ENCODE data around the gene ADAM22.

Gene ADAM22

DNA sequence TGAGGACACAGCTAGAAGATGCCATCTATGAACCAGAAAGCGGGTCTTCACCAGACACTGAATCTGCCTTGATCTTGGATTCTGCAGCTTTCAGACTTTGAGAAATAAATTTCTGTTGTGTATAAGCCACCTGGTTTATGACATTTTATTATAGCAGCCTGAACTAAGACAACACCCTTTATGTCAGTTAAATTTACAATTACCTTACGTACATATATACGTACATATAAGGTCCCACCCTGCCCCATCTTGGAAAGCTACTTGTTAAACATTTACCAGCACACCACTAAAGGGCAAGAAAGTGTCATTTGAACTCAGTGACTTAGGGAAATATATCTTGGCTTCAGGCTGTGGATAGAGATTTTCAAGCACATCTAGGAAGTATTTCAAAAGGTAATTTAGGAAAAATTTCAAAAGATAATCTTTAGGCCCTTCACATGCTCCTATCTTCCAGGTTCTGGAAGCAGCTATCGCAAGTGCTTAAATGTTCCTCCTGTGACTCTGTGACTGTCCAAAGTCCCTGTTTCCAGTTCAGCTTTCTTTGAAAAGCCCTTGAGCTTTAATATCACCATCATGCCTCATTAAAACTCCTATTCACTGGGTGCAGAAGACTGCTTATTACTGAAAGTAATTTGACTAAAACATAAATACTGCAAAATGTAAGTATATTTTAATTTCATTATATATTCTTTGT, 295.4 kb downstream of the ADAM22 start:
- POLR2A ChIA-PET: no interaction called here
- Histone ChIP-seq H3K4me1 (ENCODE audit: control insufficient read depth, insufficient read depth, low read length) (no peaks in the 10 kb centered on the region), H3K9me3 (ENCODE audit: control insufficient read depth, insufficient read depth, low read depth, low read length) (no peaks in the 10 kb centered on the region), H3K36me3 (ENCODE audit: control insufficient read depth in 2 of 2, insufficient read depth in 1 of 2, low read length in 2 of 2) (no peaks in the 10 kb centered on the region), H3K27ac (ENCODE audit: extremely low read depth, low read depth, low read length) (no peak overlapping the region), H3K4me3 (ENCODE audit: low read depth, low read length) (no peak overlapping the region)
- no peak for TF ChIP-seq ZNF777 (tag by site-specific recombination; IDR thresholded peaks at IDR 0.05; ENCODE audit: borderline replicate concordance)
- TF ChIP-seq FEZF1 (tag by site-specific recombination; IDR thresholded peaks at IDR 0.05): no peak
- no peak for TF ChIP-seq WT1 (tag by site-specific recombination; IDR thresholded peaks at IDR 0.05)
- TF ChIP-seq BCL11B (tag by site-specific recombination; IDR thresholded peaks at IDR 0.05; ENCODE audit: low read depth): no peak
- no peak for TF ChIP-seq ZNF510 (tag by site-specific recombination; IDR thresholded peaks at IDR 0.05; ENCODE audit: insufficient replicate concordance)
- TF ChIP-seq ZNF221 (tag by site-specific recombination; IDR thresholded peaks at IDR 0.05; ENCODE audit: borderline replicate concordance): no peak
- TF ChIP-seq ZNF473 (tag by site-specific recombination; IDR thresholded peaks at IDR 0.05): no peak
- TF ChIP-seq, protein P1, sequence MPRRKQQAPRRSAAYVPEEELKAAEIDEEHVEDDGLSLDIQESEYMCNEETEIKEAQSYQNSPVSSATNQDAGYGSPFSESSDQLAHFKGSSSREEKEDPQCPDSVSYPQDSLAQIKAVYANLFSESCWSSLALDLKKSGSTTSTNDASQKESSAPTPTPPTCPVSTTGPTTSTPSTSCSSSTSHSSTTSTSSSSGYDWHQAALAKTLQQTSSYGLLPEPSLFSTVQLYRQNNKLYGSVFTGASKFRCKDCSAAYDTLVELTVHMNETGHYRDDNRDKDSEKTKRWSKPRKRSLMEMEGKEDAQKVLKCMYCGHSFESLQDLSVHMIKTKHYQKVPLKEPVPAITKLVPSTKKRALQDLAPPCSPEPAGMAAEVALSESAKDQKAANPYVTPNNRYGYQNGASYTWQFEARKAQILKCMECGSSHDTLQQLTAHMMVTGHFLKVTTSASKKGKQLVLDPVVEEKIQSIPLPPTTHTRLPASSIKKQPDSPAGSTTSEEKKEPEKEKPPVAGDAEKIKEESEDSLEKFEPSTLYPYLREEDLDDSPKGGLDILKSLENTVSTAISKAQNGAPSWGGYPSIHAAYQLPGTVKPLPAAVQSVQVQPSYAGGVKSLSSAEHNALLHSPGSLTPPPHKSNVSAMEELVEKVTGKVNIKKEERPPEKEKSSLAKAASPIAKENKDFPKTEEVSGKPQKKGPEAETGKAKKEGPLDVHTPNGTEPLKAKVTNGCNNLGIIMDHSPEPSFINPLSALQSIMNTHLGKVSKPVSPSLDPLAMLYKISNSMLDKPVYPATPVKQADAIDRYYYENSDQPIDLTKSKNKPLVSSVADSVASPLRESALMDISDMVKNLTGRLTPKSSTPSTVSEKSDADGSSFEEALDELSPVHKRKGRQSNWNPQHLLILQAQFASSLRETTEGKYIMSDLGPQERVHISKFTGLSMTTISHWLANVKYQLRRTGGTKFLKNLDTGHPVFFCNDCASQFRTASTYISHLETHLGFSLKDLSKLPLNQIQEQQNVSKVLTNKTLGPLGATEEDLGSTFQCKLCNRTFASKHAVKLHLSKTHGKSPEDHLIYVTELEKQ (tag by site-specific recombination; IDR thresholded peaks at IDR 0.05; ENCODE audit: borderline replicate concordance): no peak
- TF ChIP-seq, protein P2, sequence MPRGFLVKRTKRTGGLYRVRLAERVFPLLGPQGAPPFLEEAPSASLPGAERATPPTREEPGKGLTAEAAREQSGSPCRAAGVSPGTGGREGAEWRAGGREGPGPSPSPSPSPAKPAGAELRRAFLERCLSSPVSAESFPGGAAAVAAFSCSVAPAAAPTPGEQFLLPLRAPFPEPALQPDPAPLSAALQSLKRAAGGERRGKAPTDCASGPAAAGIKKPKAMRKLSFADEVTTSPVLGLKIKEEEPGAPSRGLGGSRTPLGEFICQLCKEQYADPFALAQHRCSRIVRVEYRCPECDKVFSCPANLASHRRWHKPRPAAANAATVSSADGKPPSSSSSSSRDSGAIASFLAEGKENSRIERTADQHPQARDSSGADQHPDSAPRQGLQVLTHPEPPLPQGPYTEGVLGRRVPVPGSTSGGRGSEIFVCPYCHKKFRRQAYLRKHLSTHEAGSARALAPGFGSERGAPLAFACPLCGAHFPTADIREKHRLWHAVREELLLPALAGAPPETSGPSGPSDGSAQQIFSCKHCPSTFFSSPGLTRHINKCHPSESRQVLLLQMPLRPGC (tag by site-specific recombination; IDR thresholded peaks at IDR 0.05): no peak
- TF ChIP-seq, protein P3, sequence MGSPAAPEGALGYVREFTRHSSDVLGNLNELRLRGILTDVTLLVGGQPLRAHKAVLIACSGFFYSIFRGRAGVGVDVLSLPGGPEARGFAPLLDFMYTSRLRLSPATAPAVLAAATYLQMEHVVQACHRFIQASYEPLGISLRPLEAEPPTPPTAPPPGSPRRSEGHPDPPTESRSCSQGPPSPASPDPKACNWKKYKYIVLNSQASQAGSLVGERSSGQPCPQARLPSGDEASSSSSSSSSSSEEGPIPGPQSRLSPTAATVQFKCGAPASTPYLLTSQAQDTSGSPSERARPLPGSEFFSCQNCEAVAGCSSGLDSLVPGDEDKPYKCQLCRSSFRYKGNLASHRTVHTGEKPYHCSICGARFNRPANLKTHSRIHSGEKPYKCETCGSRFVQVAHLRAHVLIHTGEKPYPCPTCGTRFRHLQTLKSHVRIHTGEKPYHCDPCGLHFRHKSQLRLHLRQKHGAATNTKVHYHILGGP (tag by site-specific recombination; IDR thresholded peaks at IDR 0.05): no peak
- no peak for TF ChIP-seq ZNF311 (tag by site-specific recombination; IDR thresholded peaks at IDR 0.05; ENCODE audit: borderline replicate concordance)
- no peak for TF ChIP-seq ZNF600 (tag by site-specific recombination; IDR thresholded peaks at IDR 0.05)
- no peak for TF ChIP-seq ZNF24 (tag by site-specific recombination; IDR thresholded peaks at IDR 0.05)
- no peak for TF ChIP-seq ZSCAN16 (tag by site-specific recombination; IDR thresholded peaks at IDR 0.05)
- no peak for TF ChIP-seq ZNF19 (tag by site-specific recombination; IDR thresholded peaks at IDR 0.05; ENCODE audit: low read depth)
- CTCF ChIA-PET: interaction anchor here (1.0 to 1.5 kb wide), 2 partner anchors 14 to 128 kb away, joined by 3 to 4 read pairs; no protein-coding TSS in a partner anchor

DNA sequence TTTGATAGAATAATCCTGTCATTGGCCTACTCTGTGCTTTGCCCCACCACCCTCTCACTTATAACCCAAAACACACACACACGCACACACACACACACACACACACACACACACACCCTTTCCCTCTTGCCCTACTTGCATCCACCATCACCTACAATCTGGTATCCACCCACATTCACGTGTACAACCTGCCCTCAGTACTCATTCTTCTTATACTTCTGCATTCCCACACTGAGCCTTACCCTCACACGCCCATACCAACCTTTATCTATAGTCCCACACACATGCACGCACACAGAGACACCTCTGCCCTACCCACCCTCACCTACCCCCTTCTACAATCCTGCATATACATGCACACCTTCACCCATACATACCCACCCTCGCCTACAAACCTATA, 296.6 kb downstream of the ADAM22 start:
- no peak overlapping the region for H3K27ac ChIP-seq (ENCODE audit: extremely low read depth, low read depth, low read length)
- POLR2A ChIA-PET: no interaction called here
- no peaks in the 10 kb centered on the region for H3K4me1 ChIP-seq (ENCODE audit: control insufficient read depth, insufficient read depth, low read length)
- H3K4me3 ChIP-seq (ENCODE audit: low read depth, low read length): no peak overlapping the region
- CTCF ChIA-PET: no interaction called here
- H3K36me3 ChIP-seq (ENCODE audit: control insufficient read depth in 2 of 2, insufficient read depth in 1 of 2, low read length in 2 of 2): no peaks in the 10 kb centered on the region
- no peaks in the 10 kb centered on the region for H3K9me3 ChIP-seq (ENCODE audit: control insufficient read depth, insufficient read depth, low read depth, low read length)
- TF ChIP-seq EGR2 (tag by site-specific recombination; IDR thresholded peaks at IDR 0.05; ENCODE audit: low read depth): peak; percentile 72; the same call in 1 of the 2 replicates
- TF ChIP-seq TCF7L2 (IDR thresholded peaks at IDR 0.05; ENCODE audit: borderline replicate concordance, low read depth, low read length): no peak
- TF ChIP-seq, protein P4, sequence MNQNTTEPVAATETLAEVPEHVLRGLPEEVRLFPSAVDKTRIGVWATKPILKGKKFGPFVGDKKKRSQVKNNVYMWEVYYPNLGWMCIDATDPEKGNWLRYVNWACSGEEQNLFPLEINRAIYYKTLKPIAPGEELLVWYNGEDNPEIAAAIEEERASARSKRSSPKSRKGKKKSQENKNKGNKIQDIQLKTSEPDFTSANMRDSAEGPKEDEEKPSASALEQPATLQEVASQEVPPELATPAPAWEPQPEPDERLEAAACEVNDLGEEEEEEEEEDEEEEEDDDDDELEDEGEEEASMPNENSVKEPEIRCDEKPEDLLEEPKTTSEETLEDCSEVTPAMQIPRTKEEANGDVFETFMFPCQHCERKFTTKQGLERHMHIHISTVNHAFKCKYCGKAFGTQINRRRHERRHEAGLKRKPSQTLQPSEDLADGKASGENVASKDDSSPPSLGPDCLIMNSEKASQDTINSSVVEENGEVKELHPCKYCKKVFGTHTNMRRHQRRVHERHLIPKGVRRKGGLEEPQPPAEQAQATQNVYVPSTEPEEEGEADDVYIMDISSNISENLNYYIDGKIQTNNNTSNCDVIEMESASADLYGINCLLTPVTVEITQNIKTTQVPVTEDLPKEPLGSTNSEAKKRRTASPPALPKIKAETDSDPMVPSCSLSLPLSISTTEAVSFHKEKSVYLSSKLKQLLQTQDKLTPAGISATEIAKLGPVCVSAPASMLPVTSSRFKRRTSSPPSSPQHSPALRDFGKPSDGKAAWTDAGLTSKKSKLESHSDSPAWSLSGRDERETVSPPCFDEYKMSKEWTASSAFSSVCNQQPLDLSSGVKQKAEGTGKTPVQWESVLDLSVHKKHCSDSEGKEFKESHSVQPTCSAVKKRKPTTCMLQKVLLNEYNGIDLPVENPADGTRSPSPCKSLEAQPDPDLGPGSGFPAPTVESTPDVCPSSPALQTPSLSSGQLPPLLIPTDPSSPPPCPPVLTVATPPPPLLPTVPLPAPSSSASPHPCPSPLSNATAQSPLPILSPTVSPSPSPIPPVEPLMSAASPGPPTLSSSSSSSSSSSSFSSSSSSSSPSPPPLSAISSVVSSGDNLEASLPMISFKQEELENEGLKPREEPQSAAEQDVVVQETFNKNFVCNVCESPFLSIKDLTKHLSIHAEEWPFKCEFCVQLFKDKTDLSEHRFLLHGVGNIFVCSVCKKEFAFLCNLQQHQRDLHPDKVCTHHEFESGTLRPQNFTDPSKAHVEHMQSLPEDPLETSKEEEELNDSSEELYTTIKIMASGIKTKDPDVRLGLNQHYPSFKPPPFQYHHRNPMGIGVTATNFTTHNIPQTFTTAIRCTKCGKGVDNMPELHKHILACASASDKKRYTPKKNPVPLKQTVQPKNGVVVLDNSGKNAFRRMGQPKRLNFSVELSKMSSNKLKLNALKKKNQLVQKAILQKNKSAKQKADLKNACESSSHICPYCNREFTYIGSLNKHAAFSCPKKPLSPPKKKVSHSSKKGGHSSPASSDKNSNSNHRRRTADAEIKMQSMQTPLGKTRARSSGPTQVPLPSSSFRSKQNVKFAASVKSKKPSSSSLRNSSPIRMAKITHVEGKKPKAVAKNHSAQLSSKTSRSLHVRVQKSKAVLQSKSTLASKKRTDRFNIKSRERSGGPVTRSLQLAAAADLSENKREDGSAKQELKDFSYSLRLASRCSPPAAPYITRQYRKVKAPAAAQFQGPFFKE (tag by site-specific recombination; IDR thresholded peaks at IDR 0.05; ENCODE audit: borderline replicate concordance): no peak
- no peak for TF ChIP-seq ZNF114 (tag by site-specific recombination; IDR thresholded peaks at IDR 0.05)
- TF ChIP-seq ZFHX2 (tag by site-specific recombination; conservative IDR thresholded peaks at IDR 0.05): 0 out of 2 replicates have a peak, but pooled peaks have one; percentile 24
- TF ChIP-seq, protein P5, sequence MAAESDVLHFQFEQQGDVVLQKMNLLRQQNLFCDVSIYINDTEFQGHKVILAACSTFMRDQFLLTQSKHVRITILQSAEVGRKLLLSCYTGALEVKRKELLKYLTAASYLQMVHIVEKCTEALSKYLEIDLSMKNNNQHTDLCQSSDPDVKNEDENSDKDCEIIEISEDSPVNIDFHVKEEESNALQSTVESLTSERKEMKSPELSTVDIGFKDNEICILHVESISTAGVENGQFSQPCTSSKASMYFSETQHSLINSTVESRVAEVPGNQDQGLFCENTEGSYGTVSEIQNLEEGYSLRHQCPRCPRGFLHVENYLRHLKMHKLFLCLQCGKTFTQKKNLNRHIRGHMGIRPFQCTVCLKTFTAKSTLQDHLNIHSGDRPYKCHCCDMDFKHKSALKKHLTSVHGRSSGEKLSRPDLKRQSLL (tag by site-specific recombination; IDR thresholded peaks at IDR 0.05): no peak

Measured in HEK293 (cell line).